GM12801 (cell line): ENCODE results near the gene GOLGB1.

Experiments
- CTCF ChIP-seq: IDR thresholded peaks from one replicate; pipeline ENCODE4 v1.5.1; 2011; ENCODE audit warnings: control low read depth; ENCODE audit not compliant: insufficient read length; ENCODE audit errors: extremely low read depth

Gene GOLGB1

GRCh38 chr3:121665488-121665887 lies 84.1 kb downstream of the GOLGB1 start:
- TF ChIP-seq CTCF, result no peak

- no peak for TF ChIP-seq CTCF
These were observed 86.2 kb downstream of the GOLGB1 start for GRCh38 chr3:121663171-121663847.

- TF ChIP-seq CTCF, result no peak
These were observed 86.8 kb downstream of the GOLGB1 start for GRCh38 chr3:121662742-121663141.

GRCh38 chr3:121661376-121661775 lies 88.2 kb downstream of the GOLGB1 start:
- no peak for TF ChIP-seq CTCF

- no peak for TF ChIP-seq CTCF
These were observed 89.0 kb downstream of the GOLGB1 start, which contains the start of gene HCLS1 for GRCh38 chr3:121660356-121661171. TSS of gene HCLS1 (minus strand) at chr3:121660903. CDS start at chr3:121658347, 2,556 bp downstream.

- TF ChIP-seq CTCF, result no peak
These were observed 90.0 kb downstream of the GOLGB1 start for GRCh38 chr3:121659586-121659985.

- TF ChIP-seq CTCF, result no peak
These were observed 90.7 kb downstream of the GOLGB1 start for GRCh38 chr3:121658716-121659435.
